H9 (cell line): ENCODE results near the gene CSRP3. TPM values are rescaled to one million over a fixed set of nuclear protein-coding genes. Genes with fewer than 3 reads are reported as not detected.

Experiments used
- DNase-seq: peaks from one replicate; pipeline ENCODE4 v3.0.0-alpha.2; 2017
- H2AFZ ChIP-seq: one replicate; pipeline ENCODE4 v1.6.1; 2013; ENCODE audit warnings: mild to moderate bottlenecking, low read length, control low read depth, moderate library complexity
- H2AK5ac ChIP-seq: 2 replicates; pipeline ENCODE4 v1.6.1; 2013; ENCODE audit warnings: low read length, control low read depth, mixed read lengths; ENCODE audit not compliant: insufficient read length
- H2BK120ac ChIP-seq: one replicate; pipeline ENCODE4 v1.6.1; 2013; ENCODE audit warnings: low read depth, mild to moderate bottlenecking, low read length, control low read depth, inconsistent platforms; ENCODE audit not compliant: poor library complexity, severe bottlenecking
- H2BK12ac ChIP-seq: 2 replicates; pipeline ENCODE4 v1.6.1; 2013; ENCODE audit warnings: low read length, control low read depth, mixed read lengths, low read depth; ENCODE audit not compliant: insufficient read length
- H2BK15ac ChIP-seq: 2 replicates; pipeline ENCODE4 v1.6.1; 2013; ENCODE audit warnings: low read depth, low read length, control low read depth
- H2BK20ac ChIP-seq: one replicate; pipeline ENCODE4 v1.6.1; 2013; ENCODE audit warnings: low read depth, mild to moderate bottlenecking, low read length, control low read depth, inconsistent platforms; ENCODE audit not compliant: poor library complexity, severe bottlenecking
- H2BK5ac ChIP-seq: 2 replicates; pipeline ENCODE4 v1.6.1; 2013; ENCODE audit warnings: low read length, control low read depth, mixed read lengths; ENCODE audit not compliant: insufficient read length
- H3K14ac ChIP-seq: 2 replicates; pipeline ENCODE4 v1.6.1; 2013; ENCODE audit warnings: low read length, control low read depth; ENCODE audit not compliant: insufficient read depth
- H3K18ac ChIP-seq: 2 replicates; pipeline ENCODE4 v1.6.1; 2013; ENCODE audit warnings: low read depth, mild to moderate bottlenecking, mixed read lengths, low read length, control low read depth; ENCODE audit not compliant: insufficient read length
- H3K23ac ChIP-seq: 2 replicates; pipeline ENCODE4 v1.6.1; 2013; ENCODE audit warnings: low read length, control low read depth, mixed read lengths, low read depth; ENCODE audit not compliant: insufficient read length
- H3K23me2 ChIP-seq: 2 replicates; pipeline ENCODE4 v1.6.1; 2013; ENCODE audit warnings: low read depth, mild to moderate bottlenecking, mixed read lengths, low read length, control low read depth; ENCODE audit not compliant: insufficient read length, poor library complexity, severe bottlenecking
- H3K27ac ChIP-seq: 2 replicates; pipeline ENCODE4 v1.5.1; 2013; ENCODE audit warnings: low read length, control low read depth, mixed read lengths, low read depth; ENCODE audit not compliant: insufficient read length
- H3K27me3 ChIP-seq: 2 replicates; pipeline ENCODE4 v1.6.1; 2013; ENCODE audit warnings: low read length, control low read depth, inconsistent platforms; ENCODE audit not compliant: insufficient read depth
- H3K4ac ChIP-seq: 2 replicates; pipeline ENCODE4 v1.6.1; 2013; ENCODE audit warnings: low read depth, mild to moderate bottlenecking, control low read depth, inconsistent platforms, low read length, moderate library complexity
- H3K4me1 ChIP-seq: 2 replicates; pipeline ENCODE4 v1.6.1; 2013; ENCODE audit warnings: low read length, control low read depth, inconsistent platforms; ENCODE audit not compliant: insufficient read depth
- H3K4me2 ChIP-seq: 2 replicates; pipeline ENCODE4 v1.6.1; 2013; ENCODE audit warnings: low read length, control low read depth, mixed read lengths; ENCODE audit not compliant: insufficient read length, insufficient read depth
- H3K56ac ChIP-seq: 2 replicates; pipeline ENCODE4 v1.6.1; 2013; ENCODE audit warnings: low read depth, mild to moderate bottlenecking, mixed read lengths, low read length, control low read depth; ENCODE audit not compliant: insufficient read length
- H3K79me1 ChIP-seq: 2 replicates; pipeline ENCODE4 v1.6.1; 2013; ENCODE audit warnings: low read depth, mild to moderate bottlenecking, moderate library complexity, low read length, control low read depth, inconsistent platforms; ENCODE audit not compliant: insufficient read depth, poor library complexity, severe bottlenecking
- H3K79me2 ChIP-seq: 2 replicates; pipeline ENCODE4 v1.6.1; 2013; ENCODE audit warnings: low read length, control low read depth, inconsistent platforms; ENCODE audit not compliant: insufficient read depth
- H3K9ac ChIP-seq: 2 replicates; pipeline ENCODE4 v1.6.1; 2013; ENCODE audit warnings: low read length, control low read depth, mixed read lengths; ENCODE audit not compliant: insufficient read length; ENCODE audit errors: extremely low read depth
- H3K9me3 ChIP-seq: one replicate; pipeline ENCODE4 v1.6.1; 2013; ENCODE audit warnings: low read depth, low read length, inconsistent platforms; ENCODE audit not compliant: control insufficient read depth
- H3T11ph ChIP-seq: one replicate; pipeline ENCODE4 v1.6.1; 2013; ENCODE audit warnings: mild to moderate bottlenecking, low read length, control low read depth, inconsistent platforms
- H4K20me1 ChIP-seq: one replicate; pipeline ENCODE4 v1.6.1; 2013; ENCODE audit not compliant: control insufficient read depth, insufficient read length, insufficient read depth
- H4K5ac ChIP-seq: 2 replicates; pipeline ENCODE4 v1.6.1; 2013; ENCODE audit warnings: low read depth, mild to moderate bottlenecking, mixed read lengths, low read length, control low read depth; ENCODE audit not compliant: insufficient read length
- H4K8ac ChIP-seq: replicated peaks from 2 replicates; pipeline ENCODE4 v1.6.1; 2013; ENCODE audit warnings: low read length, control low read depth, mixed read lengths, low read depth; ENCODE audit not compliant: insufficient read length
- H4K91ac ChIP-seq: 2 replicates; pipeline ENCODE4 v1.6.1; 2013; ENCODE audit warnings: low read depth, mild to moderate bottlenecking, moderate library complexity, mixed read lengths, low read length, control low read depth; ENCODE audit not compliant: insufficient read length
- H3K27ac Mint-ChIP-seq, 3 experiments: 2 replicates in 2 of 3; 3 replicates in 1 of 3; pipeline ENCODE4 v1.8.0; 2020 to 2021; ENCODE audit warnings: mixed read lengths in 3 of 3, mild to moderate bottlenecking in 1 of 3, moderate library complexity in 1 of 3
- H3K27me3 Mint-ChIP-seq: 2 replicates; pipeline ENCODE4 v1.8.0; 2021; ENCODE audit warnings: low read depth, mild to moderate bottlenecking, moderate library complexity, mixed read lengths
- H3K36me3 Mint-ChIP-seq, 3 experiments: 2 replicates in 2 of 3; 3 replicates in 1 of 3; pipeline ENCODE4 v1.8.0; 2020 to 2021; ENCODE audit warnings: low read depth in 3 of 3, mixed read lengths in 3 of 3; ENCODE audit not compliant: insufficient read depth in 1 of 3
- H3K4me1 Mint-ChIP-seq, 2 experiments: 2 replicates each; pipeline ENCODE4 v1.8.0; 2020; ENCODE audit warnings: mixed read lengths in 2 of 2
- H3K4me3 Mint-ChIP-seq, 2 experiments: 2 replicates in 1 of 2; 3 replicates in 1 of 2; pipeline ENCODE4 v1.8.0; 2020 to 2021; ENCODE audit warnings: mild to moderate bottlenecking in 2 of 2, mixed read lengths in 2 of 2, moderate library complexity in 1 of 2
- H3K9me3 Mint-ChIP-seq, 2 experiments: 2 replicates in 1 of 2; 3 replicates in 1 of 2; pipeline ENCODE4 v1.8.0; 2020; ENCODE audit warnings: mild to moderate bottlenecking in 2 of 2, mixed read lengths in 2 of 2, moderate library complexity in 1 of 2
- WGBS: extraction: QIAGEN DNeasy Blood & Tissue Kit; methylation state at CpG from one replicate; pipeline ENCODE4 v1.1.7; 2013; ENCODE audit warnings: missing lambda C conversion rate, low lambda C conversion rate, mixed read lengths; ENCODE audit not compliant: insufficient read length; ENCODE audit errors: extremely low coverage; 5-methylcytosine and 5-hydroxymethylcytosine counted together
- total RNA-seq: library from RNA; stranded (reverse); gene quantifications from 2 replicates; pipeline ENCODE4 v1.2.1, GENCODE V29; 2021
- TF ChIP-seq, protein P1 (sequence below): fragments of 200-600 bp; sonication (generic); conservative IDR thresholded peaks from 3 replicates; pipeline ENCODE4 v1.8.0; 2021; ENCODE audit warnings: antibody characterized with exemption, mild to moderate bottlenecking

CSRP3 gene
- total RNA-seq, 1 experiment from 2014 or later: not detected

DNA sequence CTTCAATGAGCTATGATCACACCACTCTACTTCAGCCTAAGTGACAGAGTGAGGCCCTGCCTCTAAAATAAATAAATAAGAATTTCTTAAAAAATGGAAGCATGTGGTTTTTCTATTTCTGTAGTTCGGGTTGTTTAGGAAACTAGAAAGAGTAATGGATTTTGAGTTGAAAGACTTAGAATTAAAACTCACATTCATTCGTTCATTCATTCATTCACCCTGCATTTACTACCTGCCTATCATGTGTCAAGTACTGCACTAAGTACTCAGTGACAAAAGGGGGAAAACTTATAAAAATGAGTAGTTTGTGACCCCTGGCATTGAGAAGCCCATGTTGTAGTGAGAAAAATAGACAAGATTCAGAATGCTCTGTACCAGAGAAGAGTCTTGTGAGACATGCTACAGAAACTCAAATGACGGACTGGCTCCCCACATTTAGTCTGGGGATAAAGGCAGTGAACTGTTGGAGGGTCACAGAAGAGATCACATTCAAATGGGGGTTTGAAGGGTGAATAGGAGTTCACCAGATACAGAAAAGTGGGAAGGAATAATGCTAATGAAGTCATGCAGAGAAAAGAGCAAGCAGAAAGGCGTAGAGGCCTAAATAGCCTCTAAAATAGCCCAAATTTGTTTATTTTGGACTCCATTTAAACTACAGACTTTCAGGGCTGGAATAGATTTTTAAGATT, 7.0 kb downstream of the CSRP3 start:
- no peaks in the 10 kb centered on the region for H3K9me3 ChIP-seq
- H3K4me1 Mint-ChIP-seq: no peaks in the 10 kb centered on the region
- H3K79me2 ChIP-seq: no peaks in the 10 kb centered on the region
- no CpG with 5 or more reads among the region's 4 CpGs for WGBS
- no peak overlapping the region for H2BK120ac ChIP-seq
- no peak overlapping the region for H3K23ac ChIP-seq
- no peak overlapping the region for H2BK15ac ChIP-seq
- no peak overlapping the region for H4K8ac ChIP-seq
- no peaks in the 10 kb centered on the region for H3K4me1 ChIP-seq
- no peak overlapping the region for H3K14ac ChIP-seq
- no peaks in the 10 kb centered on the region for H3K36me3 Mint-ChIP-seq
- H2BK12ac ChIP-seq: no peak overlapping the region
- H4K91ac ChIP-seq: no peak overlapping the region
- no peaks in the 10 kb centered on the region for H3K27me3 ChIP-seq
- no peak overlapping the region for H4K5ac ChIP-seq
- H3K27ac ChIP-seq: no peak overlapping the region
- H3K9me3 Mint-ChIP-seq: no peaks in the 10 kb centered on the region
- H3K4me3 Mint-ChIP-seq: no peak overlapping the region
- no peak overlapping the region for H2BK5ac ChIP-seq
- no peaks in the 10 kb centered on the region for H4K20me1 ChIP-seq
- TF ChIP-seq, protein P1, sequence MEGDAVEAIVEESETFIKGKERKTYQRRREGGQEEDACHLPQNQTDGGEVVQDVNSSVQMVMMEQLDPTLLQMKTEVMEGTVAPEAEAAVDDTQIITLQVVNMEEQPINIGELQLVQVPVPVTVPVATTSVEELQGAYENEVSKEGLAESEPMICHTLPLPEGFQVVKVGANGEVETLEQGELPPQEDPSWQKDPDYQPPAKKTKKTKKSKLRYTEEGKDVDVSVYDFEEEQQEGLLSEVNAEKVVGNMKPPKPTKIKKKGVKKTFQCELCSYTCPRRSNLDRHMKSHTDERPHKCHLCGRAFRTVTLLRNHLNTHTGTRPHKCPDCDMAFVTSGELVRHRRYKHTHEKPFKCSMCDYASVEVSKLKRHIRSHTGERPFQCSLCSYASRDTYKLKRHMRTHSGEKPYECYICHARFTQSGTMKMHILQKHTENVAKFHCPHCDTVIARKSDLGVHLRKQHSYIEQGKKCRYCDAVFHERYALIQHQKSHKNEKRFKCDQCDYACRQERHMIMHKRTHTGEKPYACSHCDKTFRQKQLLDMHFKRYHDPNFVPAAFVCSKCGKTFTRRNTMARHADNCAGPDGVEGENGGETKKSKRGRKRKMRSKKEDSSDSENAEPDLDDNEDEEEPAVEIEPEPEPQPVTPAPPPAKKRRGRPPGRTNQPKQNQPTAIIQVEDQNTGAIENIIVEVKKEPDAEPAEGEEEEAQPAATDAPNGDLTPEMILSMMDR: no peak
- no peak overlapping the region for H2AK5ac ChIP-seq
- no peak for DNase-seq
- H3K27me3 Mint-ChIP-seq: peaks cover 2% of the 10 kb centered on the region; the same call in 1 of the 2 replicates
- no peak overlapping the region for H3K9ac ChIP-seq
- no peaks in the 10 kb centered on the region for H3K79me1 ChIP-seq
- no peak overlapping the region for H3K27ac Mint-ChIP-seq
- H2AFZ ChIP-seq: no peak overlapping the region
- no peaks in the 10 kb centered on the region for H3K23me2 ChIP-seq
- H3K4ac ChIP-seq: no peak overlapping the region
- H3K4me2 ChIP-seq: no peak overlapping the region
- no peak overlapping the region for H3K56ac ChIP-seq
- H3K18ac ChIP-seq: no peak overlapping the region
- H3T11ph ChIP-seq: no peak overlapping the region
- H2BK20ac ChIP-seq: no peak overlapping the region
